Stomach (tissue), 4 donors: Measurements from ENCODE around the gene EDIL3.

Experiments used
- EP300 ChIP-seq: sonication (generic); formaldehyde crosslinking; IDR thresholded peaks from one replicate; pipeline ENCODE4 v1.6.1; 2017; ENCODE audit warnings: antibody characterized with exemption
- POLR2A ChIP-seq, 4 donors: fragments of 450-650 bp; IDR thresholded peaks; one replicate each; pipeline ENCODE4 v1.6.1; 2016; ENCODE audit warnings: antibody characterized with exemption in 4 of 4, control low read depth in 2 of 4, mild to moderate bottlenecking in 1 of 4, moderate library complexity in 1 of 4
- POLR2AphosphoS5 ChIP-seq, 3 donors: sonication (generic); formaldehyde crosslinking; IDR thresholded peaks; one replicate each; pipeline ENCODE4 v1.6.1; 2016; ENCODE audit warnings: antibody characterized with exemption in 3 of 3
- TF ChIP-seq, protein P1 (sequence below), 7 experiments: fragments of 450-650 bp in 4 of 7; fragments of 200-600 bp in 3 of 7; sonication (generic) in 3 of 7; IDR thresholded peaks; one replicate each; pipeline ENCODE4 v1.5.1; 2016 to 2019; ENCODE audit warnings: antibody characterized with exemption in 7 of 7, control low read depth in 2 of 7, mild to moderate bottlenecking in 1 of 7

DNA sequence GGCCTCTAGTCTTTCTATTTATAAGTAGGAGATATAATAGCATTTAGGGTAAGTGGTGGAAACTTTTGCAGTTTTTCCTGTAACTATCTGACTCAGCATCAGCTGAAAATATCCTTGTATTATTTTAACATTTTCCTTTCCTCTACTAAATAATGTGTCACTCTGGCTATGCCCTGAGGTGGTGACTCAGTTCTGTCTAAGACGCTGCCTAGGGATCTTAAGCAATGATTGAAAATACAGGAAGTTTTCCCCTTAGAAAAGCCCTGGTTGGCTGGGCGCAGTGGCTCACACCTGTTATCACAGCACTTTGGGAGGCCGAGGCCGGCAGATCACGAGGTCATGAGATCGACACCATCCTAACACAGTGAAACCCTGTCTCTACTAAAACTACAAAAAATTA, 9.3 kb upstream of the EDIL3 start:
- TF ChIP-seq POLR2A (IDR thresholded peaks at IDR 0.05) (no peak), POLR2AphosphoS5 (IDR thresholded peaks at IDR 0.05) (no peak), EP300 (no peak)
- TF ChIP-seq, protein P1, sequence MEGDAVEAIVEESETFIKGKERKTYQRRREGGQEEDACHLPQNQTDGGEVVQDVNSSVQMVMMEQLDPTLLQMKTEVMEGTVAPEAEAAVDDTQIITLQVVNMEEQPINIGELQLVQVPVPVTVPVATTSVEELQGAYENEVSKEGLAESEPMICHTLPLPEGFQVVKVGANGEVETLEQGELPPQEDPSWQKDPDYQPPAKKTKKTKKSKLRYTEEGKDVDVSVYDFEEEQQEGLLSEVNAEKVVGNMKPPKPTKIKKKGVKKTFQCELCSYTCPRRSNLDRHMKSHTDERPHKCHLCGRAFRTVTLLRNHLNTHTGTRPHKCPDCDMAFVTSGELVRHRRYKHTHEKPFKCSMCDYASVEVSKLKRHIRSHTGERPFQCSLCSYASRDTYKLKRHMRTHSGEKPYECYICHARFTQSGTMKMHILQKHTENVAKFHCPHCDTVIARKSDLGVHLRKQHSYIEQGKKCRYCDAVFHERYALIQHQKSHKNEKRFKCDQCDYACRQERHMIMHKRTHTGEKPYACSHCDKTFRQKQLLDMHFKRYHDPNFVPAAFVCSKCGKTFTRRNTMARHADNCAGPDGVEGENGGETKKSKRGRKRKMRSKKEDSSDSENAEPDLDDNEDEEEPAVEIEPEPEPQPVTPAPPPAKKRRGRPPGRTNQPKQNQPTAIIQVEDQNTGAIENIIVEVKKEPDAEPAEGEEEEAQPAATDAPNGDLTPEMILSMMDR (IDR thresholded peaks at IDR 0.05): no peak
